ENCODE data around the gene CNTNAP5. TPM values are rescaled to one million over a fixed set of nuclear protein-coding genes. Genes with fewer than 3 reads are reported as not detected.

The CNTNAP5 gene
- total RNA-seq, 1 experiment from 2014 or later: not detected

GRCh38 chr2:124258140-124258880, 233.2 kb downstream of the CNTNAP5 start:
- H3K9me3 Mint-ChIP-seq (ENCODE audit: low read depth, unreplicated experiment): peaks cover 4% of the 10 kb centered on the region
- H3K27ac Mint-ChIP-seq (ENCODE audit: unreplicated experiment): no peak overlapping the region
- no TSS peak for BruUV-seq (replicated peaks)
- no peaks in the 10 kb centered on the region for H3K4me1 Mint-ChIP-seq (ENCODE audit: low read depth, unreplicated experiment)
- no peak for DNase-seq
- H3K4me3 Mint-ChIP-seq (ENCODE audit: low read depth, unreplicated experiment): no peak overlapping the region
- CTCF ChIA-PET: no interaction called here
- no peaks in the 10 kb centered on the region for H3K27me3 Mint-ChIP-seq (ENCODE audit: unreplicated experiment)
- intact Hi-C loops (cut with micrococcal nuclease; ENCODE audit: unreplicated experiment): no loop called here
- H3K36me3 Mint-ChIP-seq (ENCODE audit: insufficient read depth, unreplicated experiment): no peaks in the 10 kb centered on the region
- TF ChIP-seq CTCF (IDR thresholded peaks at IDR 0.05; ENCODE audit: unreplicated experiment): no peak

GRCh38 chr2:124261456-124261855, 236.4 kb downstream of the CNTNAP5 start:
- no peaks in the 10 kb centered on the region for H3K4me1 Mint-ChIP-seq (ENCODE audit: low read depth, unreplicated experiment)
- no peaks in the 10 kb centered on the region for H3K27me3 Mint-ChIP-seq (ENCODE audit: unreplicated experiment)
- H3K27ac Mint-ChIP-seq (ENCODE audit: unreplicated experiment): no peak overlapping the region
- intact Hi-C loops (cut with micrococcal nuclease; ENCODE audit: unreplicated experiment): no loop called here
- H3K9me3 Mint-ChIP-seq (ENCODE audit: low read depth, unreplicated experiment): peaks cover 9% of the 10 kb centered on the region
- H3K4me3 Mint-ChIP-seq (ENCODE audit: low read depth, unreplicated experiment): no peak overlapping the region
- no peak for TF ChIP-seq CTCF (IDR thresholded peaks at IDR 0.05; ENCODE audit: unreplicated experiment)
- DNase-seq: no peak
- CTCF ChIA-PET: no interaction called here
- BruUV-seq (replicated peaks): no TSS peak
- H3K36me3 Mint-ChIP-seq (ENCODE audit: insufficient read depth, unreplicated experiment): no peaks in the 10 kb centered on the region

- intact Hi-C loops (cut with micrococcal nuclease; ENCODE audit: unreplicated experiment): no loop called here
- TF ChIP-seq CTCF (IDR thresholded peaks at IDR 0.05; ENCODE audit: unreplicated experiment): no peak
- DNase-seq: no peak
- Mint-ChIP-seq H3K4me3 (ENCODE audit: low read depth, unreplicated experiment) (no peak overlapping the region), H3K4me1 (ENCODE audit: low read depth, unreplicated experiment) (no peaks in the 10 kb centered on the region), H3K9me3 (ENCODE audit: low read depth, unreplicated experiment) (peaks cover 5% of the 10 kb centered on the region), H3K36me3 (ENCODE audit: insufficient read depth, unreplicated experiment) (no peaks in the 10 kb centered on the region), H3K27ac (ENCODE audit: unreplicated experiment) (no peak overlapping the region), H3K27me3 (ENCODE audit: unreplicated experiment) (no peaks in the 10 kb centered on the region)
- BruUV-seq (replicated peaks): no TSS peak
- CTCF ChIA-PET: interaction anchor here (0.8 kb wide), 1 partner anchor 247 kb away, joined by 5 read pairs; no protein-coding TSS in a partner anchor
These were observed 239.5 kb downstream of the CNTNAP5 start for GRCh38 chr2:124264551-124265091.

- H3K4me3 Mint-ChIP-seq (ENCODE audit: low read depth, unreplicated experiment): no peak overlapping the region
- DNase-seq: no peak
- CTCF ChIA-PET: no interaction called here
- no peaks in the 10 kb centered on the region for H3K4me1 Mint-ChIP-seq (ENCODE audit: low read depth, unreplicated experiment)
- no peak for TF ChIP-seq CTCF (IDR thresholded peaks at IDR 0.05; ENCODE audit: unreplicated experiment)
- no peaks in the 10 kb centered on the region for H3K27me3 Mint-ChIP-seq (ENCODE audit: unreplicated experiment)
- H3K9me3 Mint-ChIP-seq (ENCODE audit: low read depth, unreplicated experiment): peaks cover 9% of the 10 kb centered on the region
- H3K36me3 Mint-ChIP-seq (ENCODE audit: insufficient read depth, unreplicated experiment): no peaks in the 10 kb centered on the region
- BruUV-seq (replicated peaks): no TSS peak
- H3K27ac Mint-ChIP-seq (ENCODE audit: unreplicated experiment): no peak overlapping the region
- intact Hi-C loops (cut with micrococcal nuclease; ENCODE audit: unreplicated experiment): no loop called here
These were observed 242.7 kb downstream of the CNTNAP5 start for GRCh38 chr2:124267794-124268193.
